HEK293 (cell line): ENCODE data around the gene TIGD3.

Experiments
- GLI4 ChIP-seq: fragments of 450-650 bp; formaldehyde crosslinking; IDR thresholded peaks from 2 replicates; pipeline ENCODE4 v1.5.1; 2016; ENCODE audit warnings: missing biosample characterization, missing genetic modification characterization
- REST ChIP-seq: fragments of 450-650 bp; formaldehyde crosslinking; IDR thresholded peaks from 2 replicates; pipeline ENCODE4 v1.5.1; 2016; ENCODE audit warnings: missing biosample characterization, missing genetic modification characterization
- ZNF221 ChIP-seq: fragments of 450-650 bp; formaldehyde crosslinking; IDR thresholded peaks from 2 replicates; pipeline ENCODE4 v1.5.1; 2017; ENCODE audit warnings: missing biosample characterization, missing genetic modification characterization, borderline replicate concordance
- ZNF354C ChIP-seq: fragments of 450-650 bp; formaldehyde crosslinking; IDR thresholded peaks from 2 replicates; pipeline ENCODE4 v1.5.1; 2016; ENCODE audit warnings: missing biosample characterization, missing genetic modification characterization, low read depth, borderline replicate concordance
- TF ChIP-seq, protein P1 (sequence below): fragments of 450-650 bp; formaldehyde crosslinking; IDR thresholded peaks from 2 replicates; pipeline ENCODE4 v1.5.1; 2016; ENCODE audit warnings: missing biosample characterization, missing genetic modification characterization

DNA sequence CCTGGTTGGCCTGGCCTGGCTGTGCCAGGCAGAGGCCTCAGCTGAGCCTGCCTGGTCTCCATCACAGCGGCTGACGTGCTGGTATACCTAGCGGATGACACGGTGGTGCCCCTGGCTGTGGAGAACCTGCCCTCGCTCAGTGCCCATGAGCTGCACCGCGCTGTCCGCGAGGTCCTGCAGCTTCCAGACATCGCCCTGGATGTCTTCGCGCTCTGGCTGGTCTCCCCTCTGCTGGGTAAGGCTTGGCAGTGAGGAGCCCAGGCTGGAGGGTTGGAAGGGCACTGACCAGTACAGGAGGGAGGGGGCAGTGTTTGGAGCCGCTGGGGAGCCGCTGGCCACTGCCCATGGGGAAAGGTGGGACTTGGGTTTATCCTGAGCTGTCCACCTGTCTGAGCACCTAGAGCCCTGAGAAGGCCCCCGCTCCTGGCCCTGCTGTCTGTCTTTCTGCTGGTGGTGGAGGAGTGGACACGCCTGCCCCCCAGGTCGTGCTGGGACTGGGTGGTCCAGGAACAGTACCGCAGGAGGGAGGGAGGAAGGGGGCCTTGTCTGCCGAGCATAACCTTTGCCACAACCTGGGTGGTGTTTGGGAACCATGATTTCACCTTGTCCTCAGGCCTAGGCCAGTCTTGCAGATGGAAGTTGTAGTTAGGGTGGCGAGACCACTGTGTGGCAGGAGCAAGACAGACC, 34.9 kb downstream of the TIGD3 start:
- TF ChIP-seq, protein P1, sequence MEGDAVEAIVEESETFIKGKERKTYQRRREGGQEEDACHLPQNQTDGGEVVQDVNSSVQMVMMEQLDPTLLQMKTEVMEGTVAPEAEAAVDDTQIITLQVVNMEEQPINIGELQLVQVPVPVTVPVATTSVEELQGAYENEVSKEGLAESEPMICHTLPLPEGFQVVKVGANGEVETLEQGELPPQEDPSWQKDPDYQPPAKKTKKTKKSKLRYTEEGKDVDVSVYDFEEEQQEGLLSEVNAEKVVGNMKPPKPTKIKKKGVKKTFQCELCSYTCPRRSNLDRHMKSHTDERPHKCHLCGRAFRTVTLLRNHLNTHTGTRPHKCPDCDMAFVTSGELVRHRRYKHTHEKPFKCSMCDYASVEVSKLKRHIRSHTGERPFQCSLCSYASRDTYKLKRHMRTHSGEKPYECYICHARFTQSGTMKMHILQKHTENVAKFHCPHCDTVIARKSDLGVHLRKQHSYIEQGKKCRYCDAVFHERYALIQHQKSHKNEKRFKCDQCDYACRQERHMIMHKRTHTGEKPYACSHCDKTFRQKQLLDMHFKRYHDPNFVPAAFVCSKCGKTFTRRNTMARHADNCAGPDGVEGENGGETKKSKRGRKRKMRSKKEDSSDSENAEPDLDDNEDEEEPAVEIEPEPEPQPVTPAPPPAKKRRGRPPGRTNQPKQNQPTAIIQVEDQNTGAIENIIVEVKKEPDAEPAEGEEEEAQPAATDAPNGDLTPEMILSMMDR (tag by site-specific recombination), result no peak
- TF ChIP-seq REST (tag by site-specific recombination) (no peak), ZNF221 (tag by site-specific recombination) (no peak), GLI4 (tag by site-specific recombination) (no peak), ZNF354C (tag by site-specific recombination) (no peak)
